PC-3 (cell line): ENCODE data around the gene TXNL4A.

Source experiments
- EZH2 ChIP-seq: fragments of 300-600 bp; sonication (generic); IDR thresholded peaks from one replicate; pipeline ENCODE4 v1.6.1; 2017; ENCODE audit warnings: antibody characterized with exemption, mild to moderate bottlenecking, low read length; ENCODE audit not compliant: unreplicated experiment
- EZH2phosphoT487 ChIP-seq: fragments of 300-600 bp; sonication (generic); IDR thresholded peaks from 2 replicates; pipeline ENCODE4 v1.6.1; 2018; ENCODE audit warnings: mild to moderate bottlenecking, antibody characterized with exemption, low read length, borderline replicate concordance
- TF ChIP-seq, protein P1 (sequence below): fragments of 300-600 bp; sonication (generic); conservative IDR thresholded peaks from 2 replicates; pipeline ENCODE4 v1.5.1; 2017; ENCODE audit warnings: antibody characterized with exemption, low read depth, mild to moderate bottlenecking, low read length

DNA sequence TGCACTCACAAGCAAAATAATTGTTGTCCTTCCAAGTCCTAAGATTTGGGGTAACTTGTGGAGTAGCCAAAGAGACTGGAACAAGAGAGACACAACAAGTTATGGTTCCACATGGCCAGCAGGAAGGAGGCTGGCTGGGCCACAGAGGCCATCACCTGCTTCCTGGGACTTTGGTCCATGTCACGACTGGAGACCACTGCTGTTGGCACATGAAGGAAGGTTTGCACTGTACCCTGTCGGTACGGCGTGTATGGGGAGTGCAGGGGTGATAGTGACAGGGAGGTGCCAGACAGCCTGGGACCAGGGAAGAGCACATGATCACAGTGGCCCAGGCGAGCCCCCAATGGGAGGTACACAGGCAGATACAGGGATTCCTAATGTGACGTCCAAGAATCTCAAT is 52.4 kb downstream of the TXNL4A start:
- TF ChIP-seq, protein P1, sequence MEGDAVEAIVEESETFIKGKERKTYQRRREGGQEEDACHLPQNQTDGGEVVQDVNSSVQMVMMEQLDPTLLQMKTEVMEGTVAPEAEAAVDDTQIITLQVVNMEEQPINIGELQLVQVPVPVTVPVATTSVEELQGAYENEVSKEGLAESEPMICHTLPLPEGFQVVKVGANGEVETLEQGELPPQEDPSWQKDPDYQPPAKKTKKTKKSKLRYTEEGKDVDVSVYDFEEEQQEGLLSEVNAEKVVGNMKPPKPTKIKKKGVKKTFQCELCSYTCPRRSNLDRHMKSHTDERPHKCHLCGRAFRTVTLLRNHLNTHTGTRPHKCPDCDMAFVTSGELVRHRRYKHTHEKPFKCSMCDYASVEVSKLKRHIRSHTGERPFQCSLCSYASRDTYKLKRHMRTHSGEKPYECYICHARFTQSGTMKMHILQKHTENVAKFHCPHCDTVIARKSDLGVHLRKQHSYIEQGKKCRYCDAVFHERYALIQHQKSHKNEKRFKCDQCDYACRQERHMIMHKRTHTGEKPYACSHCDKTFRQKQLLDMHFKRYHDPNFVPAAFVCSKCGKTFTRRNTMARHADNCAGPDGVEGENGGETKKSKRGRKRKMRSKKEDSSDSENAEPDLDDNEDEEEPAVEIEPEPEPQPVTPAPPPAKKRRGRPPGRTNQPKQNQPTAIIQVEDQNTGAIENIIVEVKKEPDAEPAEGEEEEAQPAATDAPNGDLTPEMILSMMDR = no peak
- TF ChIP-seq EZH2 = no peak
- TF ChIP-seq EZH2phosphoT487 = no peak
